Suprapubic skin (tissue), 4 donors: Measurements from ENCODE around the gene WDR27.

Experiments
- CTCF ChIP-seq, 2 donors: fragments of 200-600 bp in 1 of 2; fragments of 450-650 bp in 1 of 2; sonication (generic) in 1 of 2; IDR thresholded peaks; one replicate each; pipeline ENCODE4 v1.5.1; 2016 to 2019; ENCODE audit warnings: antibody characterized with exemption in 2 of 2, mild to moderate bottlenecking in 1 of 2, moderate library complexity in 1 of 2
- EP300 ChIP-seq: sonication (generic); formaldehyde crosslinking; IDR thresholded peaks from one replicate; pipeline ENCODE4 v1.6.1; 2017; ENCODE audit warnings: antibody characterized with exemption
- POLR2A ChIP-seq, 2 donors: fragments of 450-650 bp; IDR thresholded peaks; one replicate each; pipeline ENCODE4 v1.6.1; 2017; ENCODE audit warnings: antibody characterized with exemption in 2 of 2, mild to moderate bottlenecking in 2 of 2, moderate library complexity in 2 of 2
- POLR2AphosphoS5 ChIP-seq, 3 donors: sonication (generic); formaldehyde crosslinking; IDR thresholded peaks; one replicate each; pipeline ENCODE4 v1.6.1; 2017; ENCODE audit warnings: antibody characterized with exemption in 3 of 3

GRCh38 chr6:169661391-169661756 is 40.5 kb downstream of the WDR27 start:
- TF ChIP-seq CTCF (IDR thresholded peaks at IDR 0.05), result no peak
- TF ChIP-seq POLR2A (IDR thresholded peaks at IDR 0.05), result no peak
- TF ChIP-seq EP300, result no peak
- no peak for TF ChIP-seq POLR2AphosphoS5 (IDR thresholded peaks at IDR 0.05)
